OCI-LY3 (cell line): Measurements from ENCODE around the gene MBNL1.

Experiments
- EZH2phosphoT487 ChIP-seq: fragments of 200-600 bp; shearing (Covaris generic); IDR thresholded peaks from 2 replicates; pipeline ENCODE4 v1.6.1; 2018; ENCODE audit warnings: antibody characterized with exemption, mixed run types, low read depth
- TF ChIP-seq, protein P1 (sequence below): fragments of 200-600, 300-600 bp; sonication (generic); IDR thresholded peaks from 2 replicates; pipeline ENCODE4 v1.5.1; 2014; ENCODE audit warnings: antibody characterized with exemption, low read length, low read depth

DNA sequence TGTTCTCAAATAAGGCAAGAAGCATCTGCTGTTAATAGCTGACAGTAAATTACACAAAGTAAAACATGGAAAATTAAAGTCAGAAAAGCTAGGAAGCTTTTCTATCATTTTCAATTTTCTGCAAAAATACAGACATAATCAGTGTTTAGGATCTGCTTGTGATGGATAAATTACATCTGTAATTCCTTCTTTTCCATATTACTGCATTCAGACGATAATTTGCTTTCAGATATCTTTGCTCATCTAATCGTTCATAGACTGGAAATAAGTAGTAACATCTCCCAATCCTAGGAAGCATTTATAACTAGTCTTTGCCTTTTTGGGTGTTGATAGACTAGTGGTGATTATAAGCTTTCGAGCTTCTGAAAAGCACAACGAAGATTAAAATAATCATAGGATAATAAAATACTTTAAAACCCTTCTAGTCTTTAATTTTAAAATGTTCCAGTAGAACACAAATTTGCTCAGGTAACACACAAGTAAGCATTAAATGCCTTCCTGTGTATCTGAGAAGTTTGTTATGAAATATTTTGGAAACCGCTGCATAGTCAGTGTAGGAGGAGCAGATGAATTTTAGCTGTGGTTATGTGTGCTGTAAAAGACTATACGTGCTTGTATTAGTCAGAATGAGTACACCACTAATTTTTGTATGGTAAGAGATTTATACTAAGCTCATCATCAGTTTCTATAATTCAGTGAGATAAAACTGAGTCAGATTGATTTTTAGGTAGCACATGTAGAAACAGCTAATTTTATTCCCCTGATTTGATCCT lies 41.0 kb downstream of the MBNL1 start:
- TF ChIP-seq, protein P1, sequence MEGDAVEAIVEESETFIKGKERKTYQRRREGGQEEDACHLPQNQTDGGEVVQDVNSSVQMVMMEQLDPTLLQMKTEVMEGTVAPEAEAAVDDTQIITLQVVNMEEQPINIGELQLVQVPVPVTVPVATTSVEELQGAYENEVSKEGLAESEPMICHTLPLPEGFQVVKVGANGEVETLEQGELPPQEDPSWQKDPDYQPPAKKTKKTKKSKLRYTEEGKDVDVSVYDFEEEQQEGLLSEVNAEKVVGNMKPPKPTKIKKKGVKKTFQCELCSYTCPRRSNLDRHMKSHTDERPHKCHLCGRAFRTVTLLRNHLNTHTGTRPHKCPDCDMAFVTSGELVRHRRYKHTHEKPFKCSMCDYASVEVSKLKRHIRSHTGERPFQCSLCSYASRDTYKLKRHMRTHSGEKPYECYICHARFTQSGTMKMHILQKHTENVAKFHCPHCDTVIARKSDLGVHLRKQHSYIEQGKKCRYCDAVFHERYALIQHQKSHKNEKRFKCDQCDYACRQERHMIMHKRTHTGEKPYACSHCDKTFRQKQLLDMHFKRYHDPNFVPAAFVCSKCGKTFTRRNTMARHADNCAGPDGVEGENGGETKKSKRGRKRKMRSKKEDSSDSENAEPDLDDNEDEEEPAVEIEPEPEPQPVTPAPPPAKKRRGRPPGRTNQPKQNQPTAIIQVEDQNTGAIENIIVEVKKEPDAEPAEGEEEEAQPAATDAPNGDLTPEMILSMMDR, result no peak
- TF ChIP-seq EZH2phosphoT487, result no peak
